NCI-H2196 treated with DMSO at 0.1 percent for 48 hours (cell line): ENCODE measurements around the gene SPRR5.

Experiments
- DNase-seq: peaks from one replicate; lab custom pipeline; 2025; ENCODE audit not compliant: unreplicated experiment; lab: John Stamatoyannopoulos, UW

Gene SPRR5

GRCh38 chr1:152942161-152942560 lies 4.8 kb upstream of the SPRR5 start:
- DNase-seq: no peak

- no peak for DNase-seq
Measured at GRCh38 chr1:152946248-152946647, 758 bp upstream of the SPRR5 start.

DNA sequence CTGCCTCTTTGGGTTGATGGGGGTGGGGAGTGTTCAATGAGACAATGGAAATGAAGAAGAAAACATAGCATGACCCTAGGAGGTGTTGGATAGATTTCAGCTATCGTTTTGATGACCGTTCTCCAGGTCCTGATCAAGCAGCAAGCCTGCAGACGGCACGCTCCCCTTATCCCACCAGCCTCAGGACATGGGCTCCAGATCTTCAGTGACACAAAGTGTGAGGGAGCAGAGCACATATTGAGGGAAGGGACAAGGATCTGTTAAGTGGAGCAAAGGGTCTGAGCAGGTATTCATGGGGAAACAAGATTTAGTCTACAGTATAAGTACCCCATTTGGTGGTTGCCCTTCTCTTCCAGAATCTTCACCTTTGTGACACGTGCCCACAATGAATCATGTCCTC lies 4.7 kb downstream of the SPRR5 start:
- DNase-seq: no peak

DNA sequence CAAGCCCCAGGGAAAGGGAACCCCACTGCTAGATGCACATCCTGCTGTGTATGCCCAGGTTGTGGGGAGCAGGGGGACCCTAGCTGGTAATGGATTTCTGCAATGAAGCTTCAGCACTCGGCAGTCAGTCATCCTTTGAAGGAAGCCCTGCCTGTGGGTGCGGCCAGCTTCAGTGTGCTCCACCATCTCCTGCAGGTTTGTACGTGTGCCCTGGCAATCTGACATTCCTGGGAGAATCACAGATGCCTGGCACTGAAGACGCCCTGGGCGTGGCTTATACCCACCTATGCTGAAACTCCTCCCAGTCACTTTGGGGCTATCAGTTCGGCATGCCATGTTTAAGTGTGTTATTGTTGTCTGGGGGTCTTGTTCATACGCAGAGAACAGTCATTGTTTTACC lies 6.8 kb downstream of the SPRR5 start:
- no peak for DNase-seq

- no peak for DNase-seq
Measured at GRCh38 chr1:152954436-152954835, 7.4 kb downstream of the SPRR5 start.

GRCh38 chr1:152957561-152957960 lies 10.6 kb downstream of the SPRR5 start:
- no peak for DNase-seq

DNA sequence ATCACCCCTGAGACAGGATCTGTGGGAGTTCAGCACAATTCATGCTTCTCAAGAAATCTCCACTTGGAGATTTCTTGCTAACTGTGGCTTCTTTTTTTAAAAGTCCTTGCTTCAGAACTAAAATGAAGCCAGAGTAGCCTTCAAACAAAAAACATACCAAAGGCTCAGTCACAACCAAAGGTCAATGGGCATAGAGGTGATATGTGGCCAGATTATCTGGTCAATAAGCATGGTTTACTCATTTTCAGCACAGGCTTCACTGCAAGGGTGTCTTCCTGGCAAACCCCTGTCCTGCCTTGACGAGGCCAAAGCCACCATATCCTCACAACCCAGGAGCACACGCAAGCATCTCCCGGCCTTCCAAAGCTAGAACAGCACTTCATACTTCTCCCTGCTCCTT lies 12.3 kb downstream of the SPRR5 start:
- DNase-seq: no peak

DNA sequence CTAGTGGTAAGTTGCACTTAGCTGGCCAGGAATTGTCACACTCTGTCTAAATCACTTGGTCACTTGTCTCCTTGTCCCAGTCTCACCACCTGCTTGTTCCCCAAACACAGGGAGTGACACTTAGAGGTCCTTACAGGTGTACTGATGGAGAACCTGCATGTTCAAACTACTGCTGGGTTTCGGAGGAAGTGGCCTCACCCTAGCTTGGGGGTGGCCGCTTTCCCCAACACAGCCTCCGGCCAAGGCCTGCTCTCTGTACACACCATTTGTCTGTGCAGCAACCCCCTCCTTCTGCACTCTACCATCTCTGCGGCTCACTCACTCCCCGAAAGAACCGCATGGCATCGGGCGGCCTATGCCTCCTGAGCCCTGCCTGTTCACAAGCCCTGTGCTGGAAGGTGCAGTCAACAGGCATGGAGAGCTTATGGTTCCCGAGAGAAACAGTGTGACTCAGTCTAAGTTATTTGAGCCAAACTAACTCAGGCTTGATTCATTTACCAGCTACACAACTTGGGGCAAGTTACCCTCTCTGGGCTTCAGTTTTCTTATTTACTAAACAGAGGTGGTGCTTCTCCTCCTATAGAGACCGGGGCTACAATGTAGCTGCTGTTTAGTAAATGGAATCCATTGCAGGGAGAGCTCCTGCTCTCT lies 12.9 kb downstream of the SPRR5 start:
- DNase-seq: no peak

DNA sequence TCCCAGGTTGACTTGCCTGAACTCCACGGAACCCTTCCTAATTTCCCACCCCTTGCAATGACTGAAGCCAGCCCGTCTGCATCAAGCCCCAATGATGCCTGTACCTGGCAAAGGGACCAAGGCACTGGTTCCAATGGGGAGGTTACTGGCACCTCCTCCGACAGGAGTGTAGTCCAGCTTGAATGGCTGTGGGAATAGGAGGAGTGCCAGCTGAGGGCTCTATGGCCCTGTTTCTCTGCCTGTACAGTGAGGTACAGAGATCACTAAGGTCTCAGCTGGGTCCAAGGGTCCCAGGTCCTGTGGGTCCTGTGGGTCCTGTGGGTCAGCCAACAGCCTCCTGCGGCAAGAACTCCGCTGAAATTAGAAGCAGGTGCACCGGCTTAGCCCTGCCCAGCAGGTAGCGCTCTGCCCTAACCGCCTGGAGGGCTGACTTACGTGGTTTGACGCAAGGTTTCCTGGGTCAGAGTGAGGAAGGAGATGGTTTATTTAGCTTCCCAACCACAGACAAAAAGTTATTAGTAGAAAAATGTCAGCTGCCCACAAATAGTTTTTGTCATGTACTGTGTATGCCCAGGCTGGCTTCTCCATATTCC lies 13.5 kb downstream of the SPRR5 start:
- no peak for DNase-seq

GRCh38 chr1:152961226-152961891 lies 14.4 kb downstream of the SPRR5 start:
- no peak for DNase-seq

GRCh38 chr1:152962876-152963415 lies 15.9 kb downstream of the SPRR5 start:
- DNase-seq: no peak

DNA sequence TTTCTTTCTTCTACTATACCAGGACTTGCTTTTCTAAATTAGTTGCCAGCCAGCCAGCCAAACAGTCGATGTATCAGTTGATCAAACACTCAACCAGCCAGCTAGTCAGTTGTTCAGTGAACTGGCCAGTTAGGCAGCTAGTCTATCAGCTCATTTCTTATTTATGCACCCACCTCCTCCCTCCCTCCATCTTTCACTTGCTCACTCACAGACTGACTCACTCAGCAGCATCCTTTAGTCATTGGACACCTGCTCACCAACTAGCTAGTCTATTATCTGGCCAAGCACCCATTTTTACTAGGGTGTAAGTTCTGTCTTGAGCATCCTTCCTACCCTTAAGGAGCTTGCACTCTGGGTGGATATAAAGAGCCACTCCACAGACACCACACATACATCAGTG lies 17.5 kb downstream of the SPRR5 start:
- no peak for DNase-seq

GRCh38 chr1:152965853-152966252 lies 18.8 kb downstream of the SPRR5 start:
- no peak for DNase-seq

GRCh38 chr1:152967201-152967600 lies 20.2 kb downstream of the SPRR5 start:
- no peak for DNase-seq

DNA sequence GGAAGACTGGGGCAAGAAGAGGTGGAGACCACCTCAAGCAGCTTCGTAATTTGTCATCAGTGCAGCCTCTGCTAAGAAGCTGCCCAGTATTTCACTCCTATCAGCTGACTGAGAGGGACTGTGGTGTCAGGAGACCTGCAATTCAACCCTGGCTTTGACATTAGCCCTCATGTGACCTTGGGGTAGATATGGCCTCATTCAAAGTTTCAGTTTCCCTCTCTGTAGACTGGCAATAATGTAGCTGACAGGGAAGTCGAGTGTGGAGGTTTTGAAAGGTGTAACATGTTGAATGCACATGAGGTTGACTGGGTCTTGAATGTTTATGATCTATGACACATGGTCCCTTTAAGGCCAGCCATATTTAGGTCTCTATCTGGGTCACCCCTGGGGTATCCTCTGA lies 21.2 kb downstream of the SPRR5 start:
- no peak for DNase-seq

GRCh38 chr1:152969036-152969435 lies 22.0 kb downstream of the SPRR5 start:
- no peak for DNase-seq

- DNase-seq: no peak
Measured at GRCh38 chr1:152970495-152970894, 23.5 kb downstream of the SPRR5 start, which contains the start of gene SPRR4. Gene SPRR4, plus strand, starts transcription at chr1:152970648. Its CDS starts 1,243 bp downstream, at chr1:152971891.

DNA sequence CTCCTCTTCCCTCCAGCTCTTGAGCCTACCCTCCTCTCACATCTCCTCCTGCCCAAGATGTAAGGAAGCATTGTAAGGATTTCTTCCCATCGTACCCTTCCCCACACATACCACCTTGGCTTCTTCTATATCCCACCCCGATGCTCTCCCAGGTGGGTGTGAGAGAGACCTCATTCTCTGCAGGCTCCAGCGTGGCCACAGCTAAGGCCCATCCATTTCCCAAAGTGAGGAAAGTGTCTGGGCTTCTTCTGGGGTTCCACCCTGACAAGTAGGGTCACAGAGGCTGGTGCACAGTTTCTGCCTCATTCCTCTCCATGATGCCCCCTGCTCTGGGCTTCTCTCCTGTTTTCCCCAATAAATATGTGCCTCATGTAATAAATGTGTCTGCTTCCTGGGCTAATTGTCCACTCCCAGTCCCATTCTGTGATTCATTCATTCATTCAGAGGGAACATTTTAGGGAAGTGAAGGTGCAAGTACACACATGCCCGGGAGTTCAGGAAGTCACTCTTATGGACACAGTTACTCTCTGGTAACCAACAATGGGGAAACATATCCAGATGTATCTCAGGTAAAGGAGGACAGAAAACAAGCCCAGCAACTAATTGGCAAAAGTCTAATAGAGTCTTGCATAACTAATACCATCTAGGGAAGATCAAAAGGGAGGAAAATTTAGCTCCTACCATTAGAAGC lies 25.3 kb downstream of the SPRR5 start:
- DNase-seq: no peak

DNA sequence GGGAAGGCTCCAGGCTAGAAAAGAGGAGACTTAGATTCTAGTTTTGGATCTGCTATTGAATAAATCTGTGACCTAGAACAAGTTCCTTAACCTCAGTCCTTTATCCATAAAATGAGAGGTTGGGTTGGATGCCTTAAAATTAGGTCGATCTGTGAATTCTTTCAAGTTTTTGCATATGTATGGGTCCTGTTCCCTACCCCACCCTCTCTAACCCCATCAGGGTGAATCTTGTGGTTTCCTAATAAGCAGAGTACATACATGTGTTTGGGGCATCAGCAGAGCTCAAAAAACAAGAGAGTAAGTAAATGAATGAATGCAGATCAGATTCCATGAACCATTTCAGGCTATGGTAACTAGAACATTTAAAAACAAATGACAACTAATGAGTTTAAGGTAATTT lies 29.7 kb downstream of the SPRR5 start:
- DNase-seq: no peak

GRCh38 chr1:152977614-152978013 lies 30.6 kb downstream of the SPRR5 start:
- no peak for DNase-seq

DNA sequence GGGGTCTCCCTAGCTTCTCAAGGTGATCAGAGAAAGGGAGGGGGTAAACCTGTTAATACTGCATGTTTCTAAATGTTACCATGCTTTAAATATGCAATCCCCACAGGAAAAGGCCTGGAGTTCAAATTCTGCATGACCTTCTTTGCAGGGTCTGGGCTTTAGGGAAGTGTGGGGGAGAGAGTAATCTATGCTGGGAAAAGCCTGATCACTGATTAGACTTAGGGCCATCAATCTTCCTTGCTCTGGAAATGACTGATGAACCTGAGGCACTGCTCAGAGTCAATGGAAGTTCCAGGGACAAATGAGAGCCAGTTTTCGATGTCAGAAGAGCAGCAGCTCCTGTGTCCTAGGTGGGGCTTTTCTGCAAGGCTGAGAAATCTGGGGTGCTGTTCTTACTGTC lies 33.7 kb downstream of the SPRR5 start:
- DNase-seq: no peak
